ENCODE results near the gene NUTM2E. TPM values are rescaled to one million over a fixed set of nuclear protein-coding genes. Genes with fewer than 3 reads are reported as not detected.
"Not testable (repeated sequence)": the region's sequence is repeated elsewhere in the genome, so short reads cannot be mapped to it uniquely, and the experiment has no call there.

Gene NUTM2E
- total RNA-seq: under 1 TPM in 1 of 3 donors, not detected in 2; 0.73 TPM

GRCh38 chr10:79826496-79827215 lies at the start of gene NUTM2E:
TSS of gene NUTM2E (plus strand) at chr10:79826739. CDS start at chr10:79841741, 15,002 bp downstream.
- H3K4me1 ChIP-seq; H3K27me3 ChIP-seq; H3K36me3 ChIP-seq; H3K9me3 ChIP-seq; intact Hi-C loops (cut with DNase I; ENCODE audit: low total_unique reads): not testable (repeated sequence)
- Histone ChIP-seq H3K4me3 (peak within 1 kb of the TSS; percentile 49 to 76 (median 54)), H3K27ac (peak within 1 kb of the TSS; percentile 81 to 95)
- TF ChIP-seq POLR2AphosphoS5 (IDR thresholded peaks at IDR 0.05): peak; percentile 15 to 46 (median 24)
- peak; percentile 62 to 87 for DNase-seq (ENCODE audit: low spot score in 2 of 2)

GRCh38 chr10:79777997-79778396 lies 48.5 kb upstream of the NUTM2E start:
- not testable (repeated sequence) for H3K27me3 ChIP-seq, H3K9me3 ChIP-seq

GRCh38 chr10:79779310-79779938 lies 47.1 kb upstream of the NUTM2E start:
- H3K27ac ChIP-seq; intact Hi-C loops (cut with DNase I; ENCODE audit: low total_unique reads); H3K4me1 ChIP-seq; H3K4me3 ChIP-seq; H3K27me3 ChIP-seq; H3K9me3 ChIP-seq; H3K36me3 ChIP-seq: not testable (repeated sequence)
- TF ChIP-seq, protein P1, sequence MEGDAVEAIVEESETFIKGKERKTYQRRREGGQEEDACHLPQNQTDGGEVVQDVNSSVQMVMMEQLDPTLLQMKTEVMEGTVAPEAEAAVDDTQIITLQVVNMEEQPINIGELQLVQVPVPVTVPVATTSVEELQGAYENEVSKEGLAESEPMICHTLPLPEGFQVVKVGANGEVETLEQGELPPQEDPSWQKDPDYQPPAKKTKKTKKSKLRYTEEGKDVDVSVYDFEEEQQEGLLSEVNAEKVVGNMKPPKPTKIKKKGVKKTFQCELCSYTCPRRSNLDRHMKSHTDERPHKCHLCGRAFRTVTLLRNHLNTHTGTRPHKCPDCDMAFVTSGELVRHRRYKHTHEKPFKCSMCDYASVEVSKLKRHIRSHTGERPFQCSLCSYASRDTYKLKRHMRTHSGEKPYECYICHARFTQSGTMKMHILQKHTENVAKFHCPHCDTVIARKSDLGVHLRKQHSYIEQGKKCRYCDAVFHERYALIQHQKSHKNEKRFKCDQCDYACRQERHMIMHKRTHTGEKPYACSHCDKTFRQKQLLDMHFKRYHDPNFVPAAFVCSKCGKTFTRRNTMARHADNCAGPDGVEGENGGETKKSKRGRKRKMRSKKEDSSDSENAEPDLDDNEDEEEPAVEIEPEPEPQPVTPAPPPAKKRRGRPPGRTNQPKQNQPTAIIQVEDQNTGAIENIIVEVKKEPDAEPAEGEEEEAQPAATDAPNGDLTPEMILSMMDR (IDR thresholded peaks at IDR 0.05): peak in 1 of 3 donors; percentile 50
- peak; percentile 28 to 62 for DNase-seq (ENCODE audit: low spot score in 2 of 2)

More at GRCh38 chr10:79777997-79778396, 48.5 kb upstream of the NUTM2E start:
- H3K36me3 ChIP-seq; H3K27ac ChIP-seq; intact Hi-C loops (cut with DNase I; ENCODE audit: low total_unique reads); H3K4me1 ChIP-seq; H3K4me3 ChIP-seq; DNase-seq (ENCODE audit: low spot score in 2 of 2): not testable (repeated sequence)

- intact Hi-C loops (cut with DNase I; ENCODE audit: low total_unique reads); DNase-seq (ENCODE audit: low spot score in 2 of 2); H3K27me3 ChIP-seq; H3K4me1 ChIP-seq; H3K4me3 ChIP-seq; H3K9me3 ChIP-seq; H3K27ac ChIP-seq; H3K36me3 ChIP-seq: not testable (repeated sequence)
Observed at GRCh38 chr10:79779992-79780391, 46.5 kb upstream of the NUTM2E start.

DNA sequence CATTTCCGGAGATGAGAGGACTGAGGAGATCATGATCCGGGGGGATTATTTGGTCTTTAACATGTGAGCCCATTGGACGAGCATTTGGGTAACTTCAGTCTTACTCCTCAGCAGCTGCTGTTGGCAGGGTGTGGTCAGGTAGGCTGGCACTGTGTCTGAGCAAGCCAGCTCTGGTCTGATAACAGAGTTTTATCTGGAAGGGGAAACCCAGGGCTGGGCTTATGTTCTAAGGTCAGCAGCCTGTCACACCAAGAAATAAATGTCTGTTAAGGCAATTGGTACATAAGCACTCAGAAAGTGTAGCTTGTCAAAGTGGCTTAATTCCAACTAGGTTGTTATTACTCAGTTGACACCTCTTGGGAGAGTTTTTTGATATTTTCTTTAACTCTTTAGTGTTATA lies 45.0 kb upstream of the NUTM2E start:
- DNase-seq (ENCODE audit: low spot score in 2 of 2); H3K27me3 ChIP-seq; intact Hi-C loops (cut with DNase I; ENCODE audit: low total_unique reads); H3K36me3 ChIP-seq; H3K9me3 ChIP-seq; H3K4me3 ChIP-seq; H3K4me1 ChIP-seq; H3K27ac ChIP-seq: not testable (repeated sequence)

DNA sequence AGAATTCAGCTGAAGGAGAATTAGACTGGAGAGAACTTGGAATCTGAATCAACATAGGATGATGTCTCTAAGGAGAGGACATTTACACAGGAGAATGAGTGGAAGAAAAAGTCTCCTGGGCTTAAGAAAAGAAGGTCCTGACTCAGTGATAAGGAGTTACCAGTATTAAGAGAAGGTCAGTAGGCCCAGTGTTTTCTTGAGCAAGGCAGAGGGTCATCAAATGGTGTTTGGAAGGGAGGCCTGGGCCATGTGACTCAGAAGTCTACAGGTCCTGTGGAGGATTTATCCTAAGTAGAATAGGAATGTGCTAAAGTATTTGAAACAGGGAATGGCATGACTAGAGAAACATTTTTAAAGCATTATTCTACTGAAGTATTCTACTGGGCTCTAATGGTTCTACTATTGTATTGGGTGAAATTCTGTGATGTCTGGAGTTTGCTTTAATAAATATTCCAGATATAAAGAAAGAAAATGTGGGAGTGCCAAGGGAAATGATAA lies 39.0 kb upstream of the NUTM2E start:
- H3K36me3 ChIP-seq; H3K27ac ChIP-seq; H3K27me3 ChIP-seq; H3K4me3 ChIP-seq; intact Hi-C loops (cut with DNase I; ENCODE audit: low total_unique reads); H3K9me3 ChIP-seq; H3K4me1 ChIP-seq; DNase-seq (ENCODE audit: low spot score in 2 of 2): not testable (repeated sequence)

DNA sequence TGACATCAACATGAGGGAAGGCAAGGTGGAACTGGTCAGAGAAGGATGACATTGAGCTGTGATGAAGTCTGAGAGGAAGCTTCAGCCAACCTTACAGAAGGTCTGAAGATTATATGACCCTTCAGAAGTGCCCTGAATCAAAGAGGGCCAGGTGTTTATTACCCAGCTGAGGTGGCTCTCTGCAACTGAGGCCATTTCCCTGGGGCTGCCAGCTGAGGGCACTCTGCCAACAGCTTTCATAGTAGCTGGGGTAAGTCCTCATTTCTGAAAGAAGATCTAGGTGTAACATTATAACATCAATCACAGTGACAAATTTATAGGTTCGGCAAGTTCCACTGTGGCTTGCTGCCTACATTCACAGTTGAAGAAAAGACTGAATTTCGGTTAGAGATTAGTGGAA lies 37.2 kb upstream of the NUTM2E start:
- DNase-seq (ENCODE audit: low spot score in 2 of 2); H3K4me3 ChIP-seq; H3K27ac ChIP-seq; H3K9me3 ChIP-seq; intact Hi-C loops (cut with DNase I; ENCODE audit: low total_unique reads); H3K36me3 ChIP-seq; H3K4me1 ChIP-seq; H3K27me3 ChIP-seq: not testable (repeated sequence)

- H3K4me3 ChIP-seq; intact Hi-C loops (cut with DNase I; ENCODE audit: low total_unique reads); H3K36me3 ChIP-seq; H3K27ac ChIP-seq; H3K27me3 ChIP-seq; DNase-seq (ENCODE audit: low spot score in 2 of 2); H3K4me1 ChIP-seq; H3K9me3 ChIP-seq: not testable (repeated sequence)
Observed at GRCh38 chr10:79791906-79792517, 34.5 kb upstream of the NUTM2E start.

DNA sequence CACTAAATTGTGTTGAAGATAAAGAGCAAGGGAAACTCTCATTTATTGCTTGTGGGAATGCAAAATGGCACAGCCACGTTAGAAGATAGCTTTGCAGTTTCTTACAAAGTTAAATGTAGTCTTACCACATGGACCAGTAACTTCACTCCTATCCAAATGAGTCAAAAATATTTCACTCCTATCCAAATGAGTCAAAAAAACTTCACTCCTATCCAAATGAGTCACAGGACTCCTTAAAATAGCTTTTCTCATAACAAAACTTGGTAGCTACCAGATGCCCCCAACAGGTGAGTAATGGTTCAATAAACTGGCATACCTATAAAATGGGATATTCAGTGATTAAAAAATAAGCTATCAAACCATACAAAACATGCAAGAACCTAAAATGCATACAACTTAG lies 27.2 kb upstream of the NUTM2E start:
- H3K36me3 ChIP-seq; intact Hi-C loops (cut with DNase I; ENCODE audit: low total_unique reads); DNase-seq (ENCODE audit: low spot score in 2 of 2); H3K9me3 ChIP-seq; H3K27ac ChIP-seq; H3K4me1 ChIP-seq; H3K4me3 ChIP-seq; H3K27me3 ChIP-seq: not testable (repeated sequence)

DNA sequence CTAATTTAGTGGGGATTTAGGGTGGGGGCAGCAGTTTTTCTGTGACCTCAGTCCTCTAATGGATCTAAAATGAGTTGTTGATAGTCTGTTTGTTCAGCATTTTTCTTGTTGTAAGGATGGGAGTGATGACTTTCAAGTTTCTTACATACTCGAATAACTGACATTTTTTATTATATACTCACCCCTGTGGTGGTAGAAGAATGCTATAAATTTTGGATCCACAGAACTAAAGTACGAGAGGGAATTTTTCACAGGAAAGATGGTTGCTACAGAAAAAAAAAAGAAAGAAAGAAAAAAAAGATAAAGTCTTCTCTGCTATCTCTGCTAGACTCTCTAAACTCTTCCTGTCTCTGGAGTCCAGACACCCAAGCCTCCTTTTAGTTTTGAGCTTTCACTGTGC lies 20.7 kb upstream of the NUTM2E start:
- H3K4me3 ChIP-seq; H3K27ac ChIP-seq; H3K4me1 ChIP-seq; H3K36me3 ChIP-seq; H3K27me3 ChIP-seq; H3K9me3 ChIP-seq; DNase-seq (ENCODE audit: low spot score in 2 of 2); intact Hi-C loops (cut with DNase I; ENCODE audit: low total_unique reads): not testable (repeated sequence)

DNA sequence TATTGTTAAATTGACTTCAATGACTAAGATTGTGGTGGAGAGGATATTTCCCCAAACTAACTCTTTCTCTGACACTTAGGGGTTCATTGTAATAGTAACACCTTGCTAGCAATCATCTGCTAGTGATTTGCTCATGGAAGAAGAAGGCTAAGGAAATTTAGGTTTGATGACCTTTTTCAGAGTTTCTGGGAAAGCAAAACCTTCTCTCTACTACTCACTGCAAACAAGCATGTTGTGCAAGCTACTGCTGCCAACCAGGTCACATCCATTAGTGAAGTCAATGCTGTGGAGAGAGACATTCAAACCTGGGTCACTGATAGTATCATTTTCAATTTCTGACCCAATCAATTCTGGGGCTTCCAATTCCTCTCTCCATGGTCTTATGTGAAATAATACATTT lies 14.6 kb upstream of the NUTM2E start:
- H3K27me3 ChIP-seq; H3K36me3 ChIP-seq; DNase-seq (ENCODE audit: low spot score in 2 of 2); intact Hi-C loops (cut with DNase I; ENCODE audit: low total_unique reads); H3K4me1 ChIP-seq; H3K4me3 ChIP-seq; H3K9me3 ChIP-seq; H3K27ac ChIP-seq: not testable (repeated sequence)

DNA sequence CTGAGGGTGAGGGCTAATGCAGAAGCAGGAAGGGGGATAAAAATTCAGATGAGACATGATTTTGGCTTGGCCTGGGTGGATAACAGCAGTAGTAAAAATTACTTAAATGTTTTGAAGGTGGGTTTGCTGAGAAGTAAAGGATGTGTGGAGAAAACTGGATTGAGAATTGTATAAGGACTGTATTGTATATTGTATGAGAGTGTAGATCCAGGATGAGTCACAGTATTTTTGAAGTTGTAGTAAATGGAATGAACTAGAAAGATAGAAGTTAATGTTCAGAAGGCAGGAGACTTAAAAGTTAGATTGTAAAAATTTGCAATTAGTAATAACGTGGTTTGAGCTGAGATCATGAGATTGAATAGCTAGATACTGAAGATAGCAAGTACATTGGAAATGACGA lies 10.2 kb upstream of the NUTM2E start:
- H3K27me3 ChIP-seq; H3K4me1 ChIP-seq; DNase-seq (ENCODE audit: low spot score in 2 of 2); H3K4me3 ChIP-seq; intact Hi-C loops (cut with DNase I; ENCODE audit: low total_unique reads); H3K36me3 ChIP-seq; H3K9me3 ChIP-seq; H3K27ac ChIP-seq: not testable (repeated sequence)

Data from breast epithelium (tissue), 4 donors.